ENCODE measurements around the gene TMEM115. TPM values are rescaled to one million over a fixed set of nuclear protein-coding genes. Genes with fewer than 3 reads are reported as not detected.

The TMEM115 gene
- polyA plus RNA-seq, 6 donors from 2014 or later, result 24.5 to 34.1 (median 31.6) TPM

- Mint-ChIP-seq H3K4me3 (peak overlapping the region in 5 of 8 donors; percentile 56 to 94 (median 75)), H3K4me1 (peaks cover 27 to 60% (median 53%) of the 10 kb centered on the region in 3 donors), H3K27me3 (no peaks in the 10 kb centered on the region), H3K36me3 (peaks cover 0 to 7% of the 10 kb centered on the region in 2 donors), H3K27ac (peak overlapping the region in 3 of 6 donors; percentile 26 to 75 (median 67)), H3K9me3 (no peaks in the 10 kb centered on the region)
- ATAC-seq (ENCODE audit: low read depth in 2 of 2) (no peak), DNase-seq (no peak)
These were observed 3.3 kb downstream of the TMEM115 start for GRCh38 chr3:50355829-50356552.

- Mint-ChIP-seq H3K36me3 (peaks cover 0 to 7% of the 10 kb centered on the region in 2 donors), H3K27me3 (no peaks in the 10 kb centered on the region), H3K4me3 (peak overlapping the region in 2 of 8 donors; percentile 38 to 56), H3K4me1 (peaks cover 36 to 66% (median 64%) of the 10 kb centered on the region in 3 donors), H3K9me3 (no peaks in the 10 kb centered on the region), H3K27ac (peak overlapping the region in 2 of 6 donors; percentile 63 to 81)
- no peak for ATAC-seq (ENCODE audit: low read depth in 2 of 2)
- no peak for DNase-seq
These were observed 4.5 kb downstream of the TMEM115 start for GRCh38 chr3:50354850-50355249.

- Mint-ChIP-seq H3K27me3 (no peaks in the 10 kb centered on the region), H3K4me1 (peaks cover 32 to 66% (median 64%) of the 10 kb centered on the region in 3 donors), H3K4me3 (peak overlapping the region in 2 of 8 donors; percentile 7 to 37), H3K36me3 (peaks cover 0 to 7% of the 10 kb centered on the region in 2 donors), H3K27ac (peak overlapping the region in 1 of 6 donors; percentile 81), H3K9me3 (no peaks in the 10 kb centered on the region)
- ATAC-seq (ENCODE audit: low read depth in 2 of 2), result no peak
- DNase-seq, result no peak
These were observed 5.0 kb downstream of the TMEM115 start for GRCh38 chr3:50354186-50354764.

DNA sequence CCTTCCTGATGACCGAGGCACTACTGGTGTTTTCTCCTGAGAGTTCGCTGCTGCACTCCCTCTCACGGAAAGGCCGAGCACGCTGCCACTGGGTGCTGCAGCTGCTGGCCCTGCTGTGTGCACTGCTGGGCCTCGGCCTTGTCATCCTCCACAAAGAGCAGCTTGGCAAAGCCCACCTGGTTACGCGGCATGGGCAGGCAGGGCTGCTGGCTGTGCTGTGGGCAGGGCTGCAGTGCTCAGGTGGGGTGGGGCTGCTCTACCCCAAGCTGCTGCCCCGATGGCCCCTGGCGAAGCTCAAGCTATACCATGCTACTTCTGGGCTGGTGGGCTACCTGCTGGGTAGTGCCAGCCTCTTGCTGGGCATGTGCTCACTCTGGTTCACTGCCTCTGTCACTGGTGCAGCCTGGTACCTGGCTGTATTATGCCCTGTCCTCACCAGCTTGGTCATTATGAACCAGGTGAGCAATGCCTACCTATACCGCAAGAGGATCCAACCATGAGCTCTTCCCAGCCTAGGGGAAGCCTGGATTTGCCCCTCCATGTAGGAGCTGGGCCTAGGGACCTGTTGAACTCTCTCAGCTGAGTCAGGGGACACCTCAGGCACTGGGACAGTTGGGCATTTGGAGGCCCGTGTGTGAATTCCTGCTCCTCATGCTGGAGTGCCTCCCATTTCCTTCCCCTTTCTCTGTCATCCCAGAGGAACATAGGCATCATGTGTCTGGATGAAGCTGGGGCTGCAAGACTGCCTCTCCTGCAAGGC, 5.9 kb downstream of the TMEM115 start:
- H3K4me3 Mint-ChIP-seq, result peak overlapping the region in 3 of 8 donors; percentile 11 to 97 (median 21)
- no peaks in the 10 kb centered on the region for H3K27me3 Mint-ChIP-seq
- H3K27ac Mint-ChIP-seq, result peak overlapping the region in 1 of 6 donors; percentile 76
- H3K9me3 Mint-ChIP-seq, result no peaks in the 10 kb centered on the region
- peaks cover 32 to 71% (median 67%) of the 10 kb centered on the region in 3 donors for H3K4me1 Mint-ChIP-seq
- H3K36me3 Mint-ChIP-seq, result peaks cover 0 to 7% of the 10 kb centered on the region in 2 donors
- no peak for DNase-seq
- no peak for ATAC-seq (ENCODE audit: low read depth in 2 of 2)

- H3K27ac Mint-ChIP-seq, result no peak overlapping the region
These were observed 6.5 kb downstream of the TMEM115 start for GRCh38 chr3:50352781-50353180.

GRCh38 chr3:50351323-50351697, 8.0 kb downstream of the TMEM115 start:
- Mint-ChIP-seq H3K27ac (peak overlapping the region; percentile 94 to 99 (median 98)), H3K4me3 (peak overlapping the region; percentile 92 to 98 (median 98)), H3K27me3 (no peaks in the 10 kb centered on the region), H3K4me1 (peaks cover 28 to 68% (median 63%) of the 10 kb centered on the region in 3 donors), H3K36me3 (peaks cover 0 to 7% of the 10 kb centered on the region in 2 donors), H3K9me3 (no peaks in the 10 kb centered on the region)
- ATAC-seq (ENCODE audit: low read depth in 2 of 2), result no peak
- no peak for DNase-seq

More at GRCh38 chr3:50352781-50353180, 6.5 kb downstream of the TMEM115 start:
- Mint-ChIP-seq H3K4me1 (peaks cover 34 to 70% (median 67%) of the 10 kb centered on the region in 3 donors), H3K4me3 (peak overlapping the region in 2 of 8 donors; percentile 11 to 97), H3K9me3 (no peaks in the 10 kb centered on the region), H3K36me3 (peaks cover 0 to 7% of the 10 kb centered on the region in 2 donors), H3K27me3 (no peaks in the 10 kb centered on the region)
- no peak for DNase-seq
- ATAC-seq (ENCODE audit: low read depth in 2 of 2), result no peak

GRCh38 chr3:50350527-50351322, 8.6 kb downstream of the TMEM115 start, which contains the start of the genes CYB561D2 and NPRL2:
CYB561D2 (plus strand) TSS chr3:50350862; CDS start chr3:50351434, 572 bp downstream.
NPRL2 (minus strand) TSS chr3:50350775; CDS start chr3:50350652, 123 bp downstream.
- peak within 1 kb of the TSS; percentile 94 to 99 (median 98) for H3K27ac Mint-ChIP-seq
- H3K27me3 Mint-ChIP-seq, result no peaks in the 10 kb centered on the region
- DNase-seq (peak; percentile 98), ATAC-seq (ENCODE audit: low read depth in 2 of 2) (peak; percentile 87 to 89)
- peak within 1 kb of the TSS; percentile 92 to 98 (median 98) for H3K4me3 Mint-ChIP-seq
- H3K4me1 Mint-ChIP-seq, result peaks cover 32 to 69% (median 67%) of the 10 kb centered on the region in 3 donors
- H3K36me3 Mint-ChIP-seq, result peaks cover 0 to 7% of the 10 kb centered on the region in 2 donors
- H3K9me3 Mint-ChIP-seq, result no peaks in the 10 kb centered on the region

GRCh38 chr3:50350213-50350526, 9.2 kb downstream of the TMEM115 start:
- peaks cover 0 to 7% of the 10 kb centered on the region in 2 donors for H3K36me3 Mint-ChIP-seq
- peaks cover 33 to 70% (median 68%) of the 10 kb centered on the region in 3 donors for H3K4me1 Mint-ChIP-seq
- H3K4me3 Mint-ChIP-seq, result peak overlapping the region; percentile 92 to 98 (median 98)
- H3K27me3 Mint-ChIP-seq, result no peaks in the 10 kb centered on the region
- H3K27ac Mint-ChIP-seq, result peak overlapping the region; percentile 94 to 99 (median 98)
- ATAC-seq (ENCODE audit: low read depth in 2 of 2) (no peak), DNase-seq (no peak)
- H3K9me3 Mint-ChIP-seq, result no peaks in the 10 kb centered on the region

DNA sequence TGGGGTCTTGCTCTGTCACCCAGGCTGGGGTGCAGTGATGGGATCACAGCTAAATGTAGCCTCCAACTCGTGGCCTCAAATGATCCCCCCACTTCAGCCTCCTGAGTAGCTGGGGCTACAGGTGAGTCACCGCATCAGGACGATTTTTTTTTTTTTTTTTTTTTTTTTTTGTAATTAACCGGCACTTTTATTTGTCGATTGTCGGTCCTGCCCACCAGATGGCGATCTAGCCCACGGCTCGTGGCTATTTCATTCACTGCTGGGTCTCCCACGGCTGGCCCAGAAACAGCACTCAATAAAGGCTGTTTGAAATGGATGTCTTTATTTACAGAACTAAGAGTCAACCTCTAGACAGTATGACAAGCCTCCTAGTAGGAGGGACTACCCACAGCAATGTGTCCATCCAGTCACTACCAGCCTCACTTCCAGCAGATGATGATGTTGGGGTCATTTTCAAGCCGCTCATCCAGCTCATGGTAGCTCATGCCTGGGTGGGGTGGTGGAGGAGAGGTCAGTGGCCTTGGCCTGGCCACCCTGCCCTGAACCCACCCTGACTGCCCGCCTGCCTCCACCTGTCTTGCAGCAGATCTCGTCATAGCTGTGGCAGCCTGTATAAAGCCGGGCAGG, 12.0 kb downstream of the TMEM115 start:
- Mint-ChIP-seq H3K36me3 (no peaks in the 10 kb centered on the region), H3K4me1 (peaks cover 28 to 70% (median 69%) of the 10 kb centered on the region in 3 donors), H3K27ac (peak overlapping the region in 3 of 6 donors; percentile 26 to 65 (median 52)), H3K27me3 (no peaks in the 10 kb centered on the region), H3K4me3 (peak overlapping the region in 5 of 8 donors; percentile 22 to 66 (median 34)), H3K9me3 (no peaks in the 10 kb centered on the region)
- peak; percentile 72 for DNase-seq
- ATAC-seq (ENCODE audit: low read depth in 2 of 2), result peak; percentile 13 to 17

DNA sequence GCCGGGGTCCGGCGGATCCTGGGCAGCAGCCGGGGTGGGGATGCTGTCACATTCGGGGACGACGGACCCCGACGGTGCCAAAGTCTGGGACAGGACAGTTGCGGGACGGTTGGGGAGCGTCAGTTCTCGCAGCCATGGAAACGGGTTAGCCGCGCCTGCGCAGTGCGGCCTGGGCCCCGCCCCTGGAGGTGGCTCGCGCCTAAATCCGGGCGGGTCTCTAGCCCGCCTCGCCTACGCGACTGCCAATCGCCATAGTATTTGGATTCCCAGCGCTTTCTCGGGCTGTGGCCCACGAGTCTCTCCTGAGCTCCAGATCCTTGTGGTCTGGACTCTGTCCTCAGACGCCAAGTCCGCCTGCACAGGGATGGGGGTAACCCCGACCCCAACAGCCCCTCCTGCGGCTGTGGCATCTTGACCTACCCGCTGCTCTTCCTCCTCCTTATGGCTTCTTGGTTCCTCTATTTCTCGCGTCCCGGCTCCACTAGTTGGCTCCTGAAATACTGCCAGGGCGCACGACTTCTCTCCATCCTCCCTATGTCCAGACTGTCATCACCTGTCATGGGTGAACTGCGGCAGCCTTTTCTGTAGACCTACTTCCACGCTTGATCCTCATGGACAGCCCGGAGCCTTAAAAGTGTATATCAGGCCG, 13.6 kb downstream of the TMEM115 start, which contains the start of gene ZMYND10:
TSS of gene ZMYND10 (minus strand) at position 147 of the 649 bp plus-strand sequence. CDS start 153 bp downstream, outside the sequence.
- Mint-ChIP-seq H3K36me3 (no peaks in the 10 kb centered on the region), H3K4me1 (peaks cover 33 to 70% (median 60%) of the 10 kb centered on the region in 3 donors), H3K9me3 (no peaks in the 10 kb centered on the region), H3K27ac (peak within 1 kb of the TSS in 4 of 6 donors; percentile 20 to 88 (median 83)), H3K4me3 (peak within 1 kb of the TSS; percentile 69 to 86 (median 77)), H3K27me3 (no peaks in the 10 kb centered on the region)
- ATAC-seq (ENCODE audit: low read depth in 2 of 2) (peak; percentile 41 to 49), DNase-seq (peak; percentile 70)

DNA sequence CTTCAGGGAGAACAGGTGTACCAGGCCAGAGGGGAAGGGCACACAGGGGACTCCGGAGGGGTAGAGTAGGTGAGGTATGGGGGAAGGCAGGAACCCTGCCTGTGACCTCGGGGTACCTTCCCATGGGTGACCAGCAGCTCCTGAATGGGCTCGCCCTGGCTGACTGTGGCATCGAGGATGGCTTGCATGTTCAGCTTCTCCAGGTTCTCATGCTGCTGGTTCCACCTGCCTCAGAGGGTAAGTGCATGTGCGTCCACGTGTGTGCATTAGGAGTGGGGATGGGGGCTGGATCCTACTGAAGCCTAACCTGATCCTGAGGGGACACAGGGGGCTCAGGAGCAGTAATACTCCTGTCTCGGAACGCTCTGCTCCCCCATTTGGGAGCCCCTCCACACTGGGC, 14.3 kb downstream of the TMEM115 start:
- no peaks in the 10 kb centered on the region for H3K9me3 Mint-ChIP-seq
- no peak for ATAC-seq (ENCODE audit: low read depth in 2 of 2)
- DNase-seq, result no peak
- H3K36me3 Mint-ChIP-seq, result no peaks in the 10 kb centered on the region
- H3K27me3 Mint-ChIP-seq, result no peaks in the 10 kb centered on the region
- H3K4me3 Mint-ChIP-seq, result peak overlapping the region in 3 of 8 donors; percentile 12 to 55 (median 41)
- peak overlapping the region in 1 of 6 donors; percentile 88 for H3K27ac Mint-ChIP-seq
- H3K4me1 Mint-ChIP-seq, result peaks cover 28 to 66% (median 58%) of the 10 kb centered on the region in 3 donors
